ENCODE data around the gene SIRT4.

Gene SIRT4

GRCh38 chr12:120346031-120346430 is 43.9 kb downstream of the SIRT4 start:
- intact Hi-C loops (cut with DNase I; ENCODE audit: low total_unique reads) = no loop called here
- TF ChIP-seq CTCF (IDR thresholded peaks at IDR 0.05) = no peak
- DNase-seq = no peak

GRCh38 chr12:120346681-120347080 is 44.6 kb downstream of the SIRT4 start:
- no peak for DNase-seq
- no peak overlapping the region for H3K27ac ChIP-seq
- TF ChIP-seq CTCF (IDR thresholded peaks at IDR 0.05) = no peak
- intact Hi-C loops (cut with DNase I; ENCODE audit: low total_unique reads) = no loop called here
- H3K4me3 ChIP-seq = no peak overlapping the region
- H3K9me3 ChIP-seq = no peaks in the 10 kb centered on the region
- no peaks in the 10 kb centered on the region for H3K36me3 ChIP-seq
- peaks cover 0 to 28% of the 10 kb centered on the region in 2 donors for H3K27me3 ChIP-seq
- H3K4me1 ChIP-seq = peaks cover 0 to 14% (median 11%) of the 10 kb centered on the region in 4 donors

More at GRCh38 chr12:120346031-120346430, 43.9 kb downstream of the SIRT4 start:
- peaks cover 0 to 30% of the 10 kb centered on the region in 2 donors for H3K27me3 ChIP-seq
- no peak overlapping the region for H3K4me3 ChIP-seq
- no peaks in the 10 kb centered on the region for H3K9me3 ChIP-seq
- H3K36me3 ChIP-seq = no peaks in the 10 kb centered on the region
- H3K4me1 ChIP-seq = peaks cover 0 to 9% (median 8%) of the 10 kb centered on the region in 4 donors
- H3K27ac ChIP-seq = no peak overlapping the region

- Histone ChIP-seq H3K27me3 (peaks cover 0 to 17% of the 10 kb centered on the region in 2 donors), H3K27ac (no peak overlapping the region), H3K9me3 (no peaks in the 10 kb centered on the region), H3K4me1 (peaks cover 0 to 14% (median 11%) of the 10 kb centered on the region in 4 donors), H3K36me3 (no peaks in the 10 kb centered on the region), H3K4me3 (no peak overlapping the region)
- intact Hi-C loops (cut with DNase I; ENCODE audit: low total_unique reads) = no loop called here
- no peak for TF ChIP-seq CTCF (IDR thresholded peaks at IDR 0.05)
- DNase-seq = no peak
Observed at GRCh38 chr12:120347766-120348165, 45.6 kb downstream of the SIRT4 start.

GRCh38 chr12:120350576-120351350 is 48.6 kb downstream of the SIRT4 start:
- Histone ChIP-seq H3K4me1 (peaks cover 0 to 14% (median 11%) of the 10 kb centered on the region in 4 donors), H3K9me3 (no peaks in the 10 kb centered on the region), H3K36me3 (no peaks in the 10 kb centered on the region), H3K27ac (no peak overlapping the region), H3K4me3 (peak overlapping the region in 1 of 2 donors; percentile 25), H3K27me3 (peaks cover 0 to 12% of the 10 kb centered on the region in 2 donors)
- intact Hi-C loops (cut with DNase I; ENCODE audit: low total_unique reads) = no loop called here
- TF ChIP-seq CTCF (IDR thresholded peaks at IDR 0.05) = no peak
- peak in 1 of 2 donors; percentile 73 for DNase-seq

- H3K4me3 ChIP-seq = no peak overlapping the region
- peaks cover 0 to 6% of the 10 kb centered on the region in 2 donors for H3K27me3 ChIP-seq
- H3K27ac ChIP-seq = no peak overlapping the region
- no peak for DNase-seq
- peaks cover 0 to 17% (median 13%) of the 10 kb centered on the region in 4 donors for H3K4me1 ChIP-seq
- no peaks in the 10 kb centered on the region for H3K9me3 ChIP-seq
- TF ChIP-seq CTCF (IDR thresholded peaks at IDR 0.05) = no peak
- intact Hi-C loops (cut with DNase I; ENCODE audit: low total_unique reads) = no loop called here
- H3K36me3 ChIP-seq = no peaks in the 10 kb centered on the region
Observed at GRCh38 chr12:120352117-120352516, 50.0 kb downstream of the SIRT4 start.
